Measurements from ENCODE around the gene MAML3. TPM values are rescaled to one million over a fixed set of nuclear protein-coding genes. Genes with fewer than 3 reads are reported as not detected.

The MAML3 gene
- total RNA-seq, 1 donor from 2014 or later: 2.0 TPM

GRCh38 chr4:140003876-140004548, 150.0 kb downstream of the MAML3 start:
- peak; percentile 19 for DNase-seq (ENCODE audit: low read depth)

- no peak for DNase-seq (ENCODE audit: low read depth)
Observed at GRCh38 chr4:140000232-140000631, 153.8 kb downstream of the MAML3 start.

GRCh38 chr4:139988863-139989765, 164.9 kb downstream of the MAML3 start:
- peak; percentile 96 for DNase-seq (ENCODE audit: low read depth)

GRCh38 chr4:139987502-139987850, 166.5 kb downstream of the MAML3 start:
- no peak for DNase-seq (ENCODE audit: low read depth)

- DNase-seq (ENCODE audit: low read depth): no peak
Observed at GRCh38 chr4:139986689-139987501, 167.1 kb downstream of the MAML3 start.

- no peak for DNase-seq (ENCODE audit: low read depth)
Observed at GRCh38 chr4:139986106-139986505, 167.9 kb downstream of the MAML3 start.

GRCh38 chr4:139985401-139985800, 168.6 kb downstream of the MAML3 start:
- DNase-seq (ENCODE audit: low read depth): no peak

- DNase-seq (ENCODE audit: low read depth): no peak
Observed at GRCh38 chr4:139984471-139984870, 169.5 kb downstream of the MAML3 start.

GRCh38 chr4:139978692-139979091, 175.3 kb downstream of the MAML3 start:
- DNase-seq (ENCODE audit: low read depth): no peak

- no peak for DNase-seq (ENCODE audit: low read depth)
Observed at GRCh38 chr4:139977838-139978609, 176.0 kb downstream of the MAML3 start.

- DNase-seq (ENCODE audit: low read depth): peak; percentile 67
Observed at GRCh38 chr4:139975830-139976272, 178.1 kb downstream of the MAML3 start.

- DNase-seq (ENCODE audit: low read depth): peak; percentile 13
Observed at GRCh38 chr4:139973616-139974015, 180.4 kb downstream of the MAML3 start.

- peak; percentile 96 for DNase-seq (ENCODE audit: low read depth)
Observed at GRCh38 chr4:139973015-139973414, 181.0 kb downstream of the MAML3 start.

- peak; percentile 26 for DNase-seq (ENCODE audit: low read depth)
Observed at GRCh38 chr4:139972305-139972704, 181.7 kb downstream of the MAML3 start.

- DNase-seq (ENCODE audit: low read depth): no peak
Observed at GRCh38 chr4:139971111-139971510, 182.9 kb downstream of the MAML3 start.

GRCh38 chr4:139969635-139970266, 184.2 kb downstream of the MAML3 start:
- DNase-seq (ENCODE audit: low read depth): no peak

- DNase-seq (ENCODE audit: low read depth): no peak
Observed at GRCh38 chr4:139968831-139969230, 185.2 kb downstream of the MAML3 start.

GRCh38 chr4:139966383-139966782, 187.6 kb downstream of the MAML3 start:
- no peak for DNase-seq (ENCODE audit: low read depth)

- DNase-seq (ENCODE audit: low read depth): no peak
Observed at GRCh38 chr4:139965789-139966188, 188.2 kb downstream of the MAML3 start.

- DNase-seq (ENCODE audit: low read depth): no peak
Observed at GRCh38 chr4:139963708-139964107, 190.3 kb downstream of the MAML3 start.

- DNase-seq (ENCODE audit: low read depth): no peak
Observed at GRCh38 chr4:139962130-139962684, 191.8 kb downstream of the MAML3 start.

All from renal cortical epithelial cell (primary cell).